GM21515 (cell line): ENCODE results near the gene ELOVL3.
"Not testable (repeated sequence)": the region's sequence is repeated elsewhere in the genome, so short reads cannot be mapped to it uniquely, and the experiment has no call there.

Source experiments
- ATAC-seq: cut with Tn5 transposase; IDR thresholded peaks from one replicate; pipeline ENCODE4 v1.9.1; 2021; ENCODE audit not compliant: unreplicated experiment

ELOVL3 gene

DNA sequence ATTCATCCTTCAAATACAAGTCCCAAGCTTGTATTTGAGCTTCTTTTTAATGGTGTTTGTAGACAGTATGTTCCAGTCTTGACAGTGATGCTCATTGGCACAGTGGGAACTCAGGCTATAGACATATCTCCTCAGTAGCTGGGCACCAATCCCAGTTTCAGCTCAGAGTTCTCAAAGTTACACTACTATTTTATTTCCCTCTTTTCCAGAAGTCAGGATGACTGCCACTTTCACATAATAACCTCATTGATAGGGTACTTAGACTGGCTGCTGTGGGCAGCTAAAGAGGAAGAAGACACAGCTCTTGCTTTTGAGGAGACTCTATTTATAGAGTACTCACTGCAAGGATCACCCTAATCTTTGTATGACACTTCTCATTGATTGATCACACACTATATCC is 21.6 kb downstream of the ELOVL3 start:
- ATAC-seq = no peak

- not testable (repeated sequence) for ATAC-seq
Observed at GRCh38 chr10:102252508-102252907, 26.4 kb downstream of the ELOVL3 start.

DNA sequence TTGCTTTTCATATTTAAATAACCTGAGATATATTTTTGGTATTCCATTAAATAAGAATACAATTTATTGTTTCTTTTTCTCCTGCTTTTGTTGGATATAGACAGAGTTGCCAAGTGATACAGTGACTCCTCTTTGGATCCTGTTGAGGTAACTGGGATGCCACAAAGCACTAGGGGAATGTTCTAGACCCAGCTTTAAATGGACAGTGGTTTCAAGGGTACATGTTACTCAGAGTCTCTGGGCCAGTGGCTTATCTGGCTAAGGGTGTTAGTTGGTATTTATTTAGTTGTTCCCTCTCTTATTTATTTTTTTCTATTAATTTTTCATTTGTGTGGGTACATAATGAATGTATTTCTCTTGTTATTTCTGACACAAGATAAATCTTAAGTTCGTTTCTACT is 28.3 kb downstream of the ELOVL3 start:
- ATAC-seq = no peak

DNA sequence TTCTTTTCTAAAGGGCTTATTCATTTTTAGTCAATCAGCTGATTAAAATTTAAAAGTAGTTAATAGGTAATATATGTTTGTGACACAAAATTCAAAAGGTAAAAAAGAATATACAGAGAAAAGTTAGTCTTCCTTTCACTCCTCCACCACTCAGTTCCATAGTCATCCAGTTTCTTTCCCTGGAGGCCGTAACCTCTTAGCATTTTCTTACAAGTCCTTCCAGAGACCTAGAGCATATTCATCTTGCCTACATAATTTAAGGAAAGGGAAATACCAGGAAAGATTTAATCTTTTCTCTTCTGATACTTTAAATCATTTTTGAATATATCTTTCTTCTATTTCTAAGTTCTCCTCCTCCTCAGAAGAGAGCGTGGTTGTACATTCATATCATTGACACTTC is 29.3 kb downstream of the ELOVL3 start:
- no peak for ATAC-seq

- ATAC-seq = no peak
Observed at GRCh38 chr10:102261196-102261595, 35.1 kb downstream of the ELOVL3 start.

DNA sequence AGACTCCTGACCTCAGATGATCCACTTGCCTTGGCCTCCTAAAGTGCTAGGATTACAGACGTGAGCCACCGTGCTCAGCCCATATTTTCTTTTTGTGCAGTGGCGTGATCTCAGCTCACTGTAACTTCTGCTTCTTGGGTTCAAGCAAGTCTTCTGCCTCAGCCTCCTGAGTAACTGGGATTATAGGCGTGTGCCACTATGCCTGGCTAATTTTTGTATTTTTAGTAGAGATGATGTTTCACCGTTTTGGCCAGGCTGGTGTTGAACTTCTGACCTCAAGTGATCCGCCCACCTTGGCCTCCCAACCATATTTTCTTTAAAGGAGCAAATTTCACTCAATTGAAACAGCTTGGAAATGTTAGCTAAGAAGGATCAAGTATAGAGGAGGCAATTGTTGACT is 35.7 kb downstream of the ELOVL3 start:
- no peak for ATAC-seq

GRCh38 chr10:102262744-102263370 is 36.8 kb downstream of the ELOVL3 start:
- no peak for ATAC-seq

- ATAC-seq = no peak
Observed at GRCh38 chr10:102264371-102264770, 38.3 kb downstream of the ELOVL3 start.

- no peak for ATAC-seq
Observed at GRCh38 chr10:102266670-102267069, 40.6 kb downstream of the ELOVL3 start.

DNA sequence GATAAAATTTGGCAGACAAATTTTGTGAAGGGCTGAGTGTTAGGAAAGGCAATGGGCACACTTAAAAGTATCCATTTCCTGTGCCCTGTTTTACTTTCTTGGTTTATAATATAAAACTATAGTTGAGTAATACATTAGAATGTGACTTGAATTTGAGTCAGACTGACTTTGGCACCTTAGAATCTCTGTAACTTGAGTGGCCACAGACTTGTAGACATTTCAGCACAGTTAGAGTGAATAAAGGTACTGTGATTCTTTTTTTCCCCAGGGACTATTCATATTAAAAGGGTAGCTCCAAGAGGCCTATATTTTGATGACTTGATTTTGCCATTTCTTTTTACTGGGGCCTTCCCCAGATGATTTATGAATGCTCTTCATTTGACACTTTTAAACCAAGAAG is 41.6 kb downstream of the ELOVL3 start:
- ATAC-seq = no peak

- no peak for ATAC-seq
Observed at GRCh38 chr10:102268375-102268888, 42.3 kb downstream of the ELOVL3 start.

GRCh38 chr10:102269017-102269416 is 42.9 kb downstream of the ELOVL3 start:
- no peak for ATAC-seq

- no peak for ATAC-seq
Observed at GRCh38 chr10:102274062-102274461, 48.0 kb downstream of the ELOVL3 start.

DNA sequence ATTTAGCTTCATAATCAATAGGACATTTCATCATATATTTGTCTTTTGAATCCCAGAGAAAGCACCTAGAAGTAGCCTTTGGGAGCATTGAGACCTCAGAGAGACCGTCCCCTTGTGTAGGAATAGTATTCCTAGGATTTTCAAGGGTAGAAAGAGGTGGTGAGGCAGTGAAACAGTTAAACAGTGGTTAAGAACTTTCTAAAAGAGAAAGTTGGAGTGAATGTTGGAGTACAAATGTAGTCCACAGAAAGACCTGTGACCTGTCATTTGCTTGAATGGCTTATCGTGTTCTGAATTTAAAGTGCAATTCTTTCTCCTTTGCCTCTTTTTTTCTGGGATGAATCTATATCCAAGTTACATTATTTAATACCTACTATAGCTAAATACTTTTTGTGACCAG is 49.2 kb downstream of the ELOVL3 start:
- no peak for ATAC-seq

- no peak for ATAC-seq
Observed at GRCh38 chr10:102279104-102279503, 53.0 kb downstream of the ELOVL3 start.
